ENCODE measurements around the gene SIGLEC14. TPM values are rescaled to one million over a fixed set of nuclear protein-coding genes. Genes with fewer than 3 reads are reported as not detected.
"Not testable (repeated sequence)": the region's sequence is repeated elsewhere in the genome, so short reads cannot be mapped to it uniquely, and the experiment has no call there.

SIGLEC14 gene
- polyA plus RNA-seq, 3 donors from 2014 or later, result 0.12 to 1.9 (median 0.99) TPM

DNA sequence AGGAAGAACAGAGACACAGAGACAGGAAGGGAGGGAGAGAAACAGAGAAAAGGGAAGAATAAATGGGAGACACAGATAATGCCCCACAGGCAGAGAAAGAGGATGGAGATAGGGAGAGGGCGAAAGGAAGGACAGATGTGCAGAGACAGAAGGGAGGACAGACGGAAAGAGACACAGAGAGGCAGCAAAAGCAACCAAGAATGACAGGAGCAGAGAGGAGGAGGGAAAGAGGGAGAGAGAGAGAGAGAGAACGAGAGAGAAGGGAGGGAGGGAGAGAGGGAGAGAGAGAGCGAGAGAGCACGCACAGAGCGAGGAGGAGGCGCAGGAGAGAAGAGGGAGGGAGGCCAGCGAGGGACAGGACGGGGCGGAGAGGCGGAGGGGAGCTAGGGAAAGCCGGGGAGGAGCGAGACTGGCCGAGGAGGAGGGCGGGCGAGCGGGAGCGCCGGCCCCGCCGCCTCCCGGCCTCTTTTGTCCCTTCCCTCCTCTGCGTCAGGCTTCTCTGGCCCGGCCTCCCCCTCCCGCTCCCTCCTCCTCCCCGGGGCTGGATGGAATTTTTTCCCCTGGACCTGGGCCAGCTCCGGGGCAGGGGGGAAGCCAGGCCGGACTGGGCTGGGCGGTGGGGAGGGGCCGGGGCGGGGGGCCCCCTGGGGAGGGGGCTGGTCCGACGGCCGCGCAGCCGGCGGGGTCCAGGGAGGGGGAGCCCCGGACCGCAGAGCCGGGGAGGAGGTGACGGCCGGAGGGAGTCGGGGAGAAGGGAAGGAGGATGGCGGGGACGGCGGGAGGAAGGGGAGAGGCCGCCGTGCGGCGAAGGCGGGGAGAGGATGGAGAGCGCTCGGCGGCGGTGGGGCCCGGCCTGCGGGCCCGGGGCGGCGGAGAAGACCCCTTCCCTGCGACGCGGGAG is 42.3 kb upstream of the SIGLEC14 start:
- no peak for DNase-seq
- H3K27me3 Mint-ChIP-seq (ENCODE audit: low read depth in 3 of 3), result peaks cover 14 to 36% (median 23%) of the 10 kb centered on the region in 3 donors
- H3K27ac Mint-ChIP-seq, result peak overlapping the region in 2 of 6 donors; percentile 26 to 31
- peaks cover 0 to 7% (median under 1%) of the 10 kb centered on the region in 6 donors for H3K9me3 Mint-ChIP-seq
- peaks cover 7 to 15% of the 10 kb centered on the region in 2 donors for H3K4me1 Mint-ChIP-seq
- peaks cover 4 to 8% (median 4%) of the 10 kb centered on the region in 3 donors for H3K36me3 Mint-ChIP-seq
- H3K4me3 Mint-ChIP-seq, result peak overlapping the region; percentile 3 to 79 (median 63)

DNA sequence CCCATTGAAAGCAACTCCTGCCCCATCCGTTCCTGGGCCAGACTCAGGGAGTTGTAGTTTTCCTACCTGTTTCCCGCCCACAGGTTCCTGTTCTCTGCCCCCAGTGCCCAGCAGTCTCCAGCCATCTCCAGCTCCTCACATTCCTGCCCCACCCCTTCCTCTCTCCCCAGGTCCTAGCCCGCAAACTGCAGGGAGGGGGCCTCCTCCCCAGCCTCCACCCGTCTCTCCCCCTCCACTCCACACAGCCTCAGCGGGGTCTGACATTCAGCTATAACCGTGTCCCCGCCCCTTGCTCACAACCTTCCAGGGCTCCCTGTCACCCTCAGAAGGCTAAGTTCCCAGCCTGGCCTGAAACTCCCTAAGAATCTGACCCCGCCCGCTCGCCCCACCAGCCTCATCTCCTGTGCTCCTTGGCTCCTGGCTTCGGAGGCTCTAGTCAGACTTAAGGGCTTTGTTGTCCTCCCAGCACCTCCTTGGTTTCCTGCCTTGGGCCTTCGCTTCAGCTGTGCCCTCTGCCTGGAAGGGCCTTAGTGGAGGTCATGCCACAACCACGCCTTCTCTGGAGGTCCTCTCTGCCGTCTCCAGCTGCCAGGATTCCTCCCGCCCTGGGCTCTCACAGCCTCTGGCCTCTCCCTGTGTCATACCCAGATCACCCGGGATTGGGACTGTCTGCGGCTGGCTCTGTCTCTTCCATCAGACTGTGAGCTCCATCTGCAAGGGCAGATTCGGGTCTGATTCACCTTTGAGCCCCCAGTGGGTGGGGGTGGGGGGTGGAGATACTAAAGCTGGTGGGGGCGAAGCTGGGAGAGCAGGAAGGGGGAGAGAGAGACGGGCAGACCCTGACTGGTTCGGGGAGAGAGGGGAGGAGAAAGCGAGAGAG is 41.4 kb upstream of the SIGLEC14 start:
- H3K9me3 Mint-ChIP-seq, result peaks cover 0 to 7% (median under 1%) of the 10 kb centered on the region in 6 donors
- H3K4me3 Mint-ChIP-seq, result peak overlapping the region; percentile 3 to 79 (median 63)
- H3K27ac Mint-ChIP-seq, result no peak overlapping the region
- H3K4me1 Mint-ChIP-seq, result peaks cover 7 to 15% of the 10 kb centered on the region in 2 donors
- H3K36me3 Mint-ChIP-seq, result peaks cover 4 to 7% (median 4%) of the 10 kb centered on the region in 3 donors
- no peak for DNase-seq
- H3K27me3 Mint-ChIP-seq (ENCODE audit: low read depth in 3 of 3), result peaks cover 14 to 36% (median 23%) of the 10 kb centered on the region in 3 donors

DNA sequence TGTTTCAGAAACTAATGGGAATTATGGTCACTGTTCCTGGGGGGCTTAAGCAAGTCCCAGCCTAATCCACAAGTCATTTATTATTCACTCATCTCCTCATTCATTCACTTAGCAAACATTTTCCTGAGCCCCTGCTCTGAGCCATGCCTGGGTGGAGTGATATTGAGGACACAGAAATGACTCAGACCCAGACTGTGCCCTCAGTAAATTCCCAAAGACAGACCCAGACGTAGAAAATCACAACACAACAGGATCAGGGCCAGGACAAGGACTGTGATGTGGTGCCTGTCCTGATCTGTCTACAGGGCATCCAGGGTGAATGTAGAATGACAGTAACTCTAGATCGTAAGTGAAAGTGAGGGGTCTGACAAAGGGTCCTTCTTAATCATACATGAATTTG is 39.5 kb upstream of the SIGLEC14 start:
- DNase-seq, result no peak
- no peak overlapping the region for H3K27ac Mint-ChIP-seq
- H3K4me1 Mint-ChIP-seq, result peaks cover 7 to 12% of the 10 kb centered on the region in 2 donors
- no peak overlapping the region for H3K4me3 Mint-ChIP-seq
- H3K9me3 Mint-ChIP-seq, result peaks cover 0 to 7% (median under 1%) of the 10 kb centered on the region in 6 donors
- H3K36me3 Mint-ChIP-seq, result peaks cover 3 to 4% (median 4%) of the 10 kb centered on the region in 3 donors
- peaks cover 13 to 36% (median 19%) of the 10 kb centered on the region in 3 donors for H3K27me3 Mint-ChIP-seq (ENCODE audit: low read depth in 3 of 3)

DNA sequence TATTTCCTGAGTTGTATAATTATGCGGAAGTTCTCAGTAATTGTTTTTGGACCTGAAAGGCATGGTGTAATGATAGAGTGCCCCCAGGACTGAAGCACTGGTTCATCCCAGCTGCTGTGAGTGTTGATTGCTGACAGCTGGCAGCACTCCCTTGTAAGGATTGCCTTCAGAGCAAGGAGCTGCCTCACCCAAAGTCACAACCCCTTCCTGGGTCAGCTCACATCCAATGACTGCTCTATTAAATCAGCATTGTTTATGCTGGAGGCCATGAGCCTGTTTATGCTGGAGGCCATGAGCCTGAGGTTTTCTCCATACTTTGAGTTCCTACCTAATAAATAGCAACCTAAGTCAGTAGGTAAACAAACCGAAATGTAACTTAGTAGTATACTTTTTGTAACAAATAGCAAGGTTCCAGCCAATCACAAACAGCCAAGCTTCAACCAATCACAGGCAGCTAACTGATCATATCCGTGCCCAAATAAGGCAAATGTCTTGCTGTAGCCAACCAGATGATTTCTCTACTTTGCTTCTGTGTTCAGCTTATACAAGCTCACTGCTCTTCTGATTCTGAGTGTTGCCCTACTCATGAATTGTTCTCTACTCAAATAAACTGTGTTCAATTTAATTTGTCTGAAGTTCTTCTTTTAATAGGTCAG is 34.8 kb upstream of the SIGLEC14 start:
- Mint-ChIP-seq H3K9me3 (peaks cover 0 to 7% (median 5%) of the 10 kb centered on the region in 6 donors), H3K4me3 (no peak overlapping the region), H3K4me1 (peaks cover 10 to 14% of the 10 kb centered on the region in 2 donors), H3K27ac (no peak overlapping the region), H3K27me3 (ENCODE audit: low read depth in 3 of 3) (peaks cover 7 to 16% (median 10%) of the 10 kb centered on the region in 3 donors), H3K36me3 (no peaks in the 10 kb centered on the region)
- DNase-seq, result no peak

DNA sequence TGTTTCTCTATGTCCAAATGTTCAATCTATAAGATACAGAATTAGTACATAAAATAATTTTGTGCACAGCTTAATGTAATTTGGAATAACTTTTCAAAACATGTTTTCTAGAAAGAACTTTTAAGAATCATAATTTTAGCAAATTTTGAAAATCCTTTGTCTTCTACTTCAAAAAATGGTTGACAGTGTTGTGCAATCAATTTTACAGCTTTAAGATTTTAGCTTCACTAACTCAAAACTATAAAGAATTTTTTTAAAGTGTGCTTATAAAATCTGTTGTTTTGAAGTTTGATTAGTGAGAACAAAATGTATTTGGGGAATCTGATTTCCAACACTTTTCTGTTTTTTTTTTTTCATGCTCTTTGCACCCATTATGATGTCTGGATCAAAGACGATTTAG is 33.8 kb upstream of the SIGLEC14 start:
- Mint-ChIP-seq H3K27me3 (ENCODE audit: low read depth in 3 of 3) (peaks cover 8 to 11% (median 11%) of the 10 kb centered on the region in 3 donors), H3K36me3 (no peaks in the 10 kb centered on the region), H3K27ac (no peak overlapping the region), H3K4me3 (no peak overlapping the region), H3K4me1 (peaks cover 17% of the 10 kb centered on the region in 2 donors), H3K9me3 (peaks cover 0 to 11% (median 7%) of the 10 kb centered on the region in 6 donors)
- no peak for DNase-seq

DNA sequence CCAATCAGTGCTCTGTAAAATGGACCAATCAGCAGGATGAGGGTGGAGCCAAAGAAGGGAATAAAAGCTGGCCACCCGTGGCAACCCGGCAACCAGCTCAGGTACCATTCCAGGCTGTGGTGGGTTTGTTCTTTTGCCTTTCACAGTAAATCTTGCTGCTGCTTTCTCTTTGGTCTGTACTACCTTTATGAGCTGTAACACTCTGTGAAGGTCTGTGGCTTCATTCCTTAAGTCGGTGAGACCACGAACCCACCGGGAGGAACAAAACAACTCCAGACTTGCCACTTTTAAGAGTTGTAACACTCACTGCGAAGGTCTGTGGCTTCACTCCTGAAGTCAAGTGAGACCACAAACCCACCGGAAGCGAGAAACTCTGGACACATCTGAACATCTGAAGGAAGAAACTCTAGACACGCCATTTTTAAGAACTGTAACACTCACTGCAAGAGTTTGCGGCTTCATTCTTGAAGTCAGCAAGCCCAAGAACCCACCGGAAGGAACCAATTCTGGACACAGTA is 30.0 kb upstream of the SIGLEC14 start:
- DNase-seq, result peak; percentile 17 to 43 (median 40)
- H3K4me3 Mint-ChIP-seq, result peak overlapping the region in 4 of 5 donors; percentile 11 to 69 (median 58)
- H3K27me3 Mint-ChIP-seq (ENCODE audit: low read depth in 3 of 3), result peaks cover 8 to 10% (median 8%) of the 10 kb centered on the region in 3 donors
- peaks cover 17% of the 10 kb centered on the region in 2 donors for H3K4me1 Mint-ChIP-seq
- peak overlapping the region in 4 of 6 donors; percentile 31 to 76 (median 52) for H3K27ac Mint-ChIP-seq
- H3K36me3 Mint-ChIP-seq, result no peaks in the 10 kb centered on the region
- H3K9me3 Mint-ChIP-seq, result peaks cover 0 to 14% (median 5%) of the 10 kb centered on the region in 6 donors

DNA sequence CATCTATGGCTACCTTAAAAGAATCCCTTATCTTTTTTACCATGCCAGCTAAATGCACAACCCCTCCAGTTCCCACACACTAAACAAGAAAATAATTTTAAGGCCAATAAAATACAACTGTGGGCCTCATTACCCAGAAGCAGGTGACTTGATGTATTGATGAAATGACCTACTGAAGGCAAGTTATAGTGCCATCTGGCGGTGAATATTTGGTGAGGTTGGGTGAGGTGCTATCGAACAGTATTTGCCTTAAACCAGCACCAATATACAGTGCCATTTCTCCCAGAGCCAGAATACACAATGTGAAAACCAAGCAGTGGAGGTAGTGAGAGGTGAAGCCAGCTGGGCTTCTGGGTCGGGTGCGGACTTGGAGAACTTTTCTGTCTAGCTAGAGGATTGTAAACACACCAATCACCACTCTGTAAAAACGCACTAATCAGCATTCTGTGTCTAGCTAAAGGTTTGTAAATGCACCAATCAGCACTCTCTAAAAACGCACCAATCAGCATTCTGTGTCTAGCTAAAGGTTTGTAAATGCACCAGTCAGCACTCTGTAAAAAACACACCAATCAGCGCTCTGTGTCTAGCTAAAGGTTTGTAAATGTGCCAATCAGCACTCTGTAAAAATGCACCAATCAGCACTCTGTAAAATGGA is 29.4 kb upstream of the SIGLEC14 start:
- peak overlapping the region in 2 of 5 donors; percentile 11 to 69 for H3K4me3 Mint-ChIP-seq
- not testable (repeated sequence) for H3K27me3 Mint-ChIP-seq (ENCODE audit: low read depth in 3 of 3); DNase-seq; H3K36me3 Mint-ChIP-seq
- H3K27ac Mint-ChIP-seq, result peak overlapping the region in 2 of 6 donors; percentile 50 to 76
- peaks cover 17% of the 10 kb centered on the region in 2 donors for H3K4me1 Mint-ChIP-seq
- H3K9me3 Mint-ChIP-seq, result peaks cover 0 to 14% (median 5%) of the 10 kb centered on the region in 6 donors

DNA sequence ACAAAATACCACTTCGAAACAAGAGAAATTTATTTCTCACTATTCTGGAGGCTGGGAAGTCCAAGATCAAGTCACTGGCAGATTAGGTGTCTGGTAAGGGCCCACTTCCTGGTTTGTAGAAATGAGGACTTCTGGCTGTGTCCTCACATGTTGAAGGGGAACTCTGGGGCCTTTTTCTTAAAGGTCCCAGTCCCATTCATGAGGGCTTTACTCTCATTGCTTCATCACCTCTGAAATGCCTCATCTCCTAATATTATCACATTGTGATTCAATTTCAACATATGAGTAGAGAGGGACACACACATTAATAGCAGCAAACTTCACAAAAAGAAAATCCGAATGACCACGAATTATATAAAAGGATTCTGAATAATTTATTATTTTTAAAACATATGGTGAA is 21.6 kb upstream of the SIGLEC14 start:
- no peaks in the 10 kb centered on the region for H3K36me3 Mint-ChIP-seq
- H3K4me3 Mint-ChIP-seq, result no peak overlapping the region
- H3K4me1 Mint-ChIP-seq, result no peaks in the 10 kb centered on the region
- no peak for DNase-seq
- H3K27ac Mint-ChIP-seq, result no peak overlapping the region
- peaks cover 4 to 17% (median 11%) of the 10 kb centered on the region in 3 donors for H3K27me3 Mint-ChIP-seq (ENCODE audit: low read depth in 3 of 3)
- no peaks in the 10 kb centered on the region for H3K9me3 Mint-ChIP-seq

DNA sequence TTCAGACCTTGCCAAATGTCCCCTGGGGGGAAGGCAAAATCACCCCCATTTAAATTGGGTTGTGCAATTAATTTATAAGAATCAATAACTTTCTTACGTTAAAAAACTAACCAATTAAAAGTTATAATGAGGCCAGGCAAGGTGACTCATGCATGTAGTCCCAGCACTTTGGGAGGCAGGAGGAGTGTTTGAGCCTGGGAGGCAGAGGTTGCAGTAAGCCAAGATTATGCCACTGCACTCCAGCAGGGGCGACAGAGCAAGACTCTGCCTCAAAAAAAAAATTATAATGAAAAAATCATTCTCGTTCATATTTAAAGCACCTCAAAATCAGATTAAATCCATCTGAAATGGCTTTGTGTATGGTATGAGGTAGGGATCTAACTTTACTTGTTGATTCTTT is 18.4 kb upstream of the SIGLEC14 start:
- Mint-ChIP-seq H3K4me3 (no peak overlapping the region), H3K27me3 (ENCODE audit: low read depth in 3 of 3) (peaks cover 10 to 25% (median 12%) of the 10 kb centered on the region in 3 donors)

DNA sequence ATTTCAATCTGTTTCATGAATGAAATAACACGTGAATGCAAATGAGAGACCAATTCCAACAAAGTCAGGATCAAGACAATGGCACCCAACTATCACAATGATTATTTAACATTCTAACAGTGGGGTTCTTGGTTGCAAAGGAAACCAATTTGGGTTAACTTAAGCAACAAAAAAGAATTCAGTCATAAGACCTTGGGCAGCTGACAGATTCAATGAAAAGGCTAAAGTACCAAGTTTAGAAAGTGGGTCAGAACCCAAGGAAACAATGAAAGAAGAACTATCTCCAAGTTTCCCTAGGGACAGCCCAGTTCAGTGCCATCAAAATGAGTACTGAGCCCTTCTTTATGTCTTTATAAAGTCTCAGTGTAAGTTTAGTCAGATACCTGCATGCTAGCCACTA is 17.5 kb upstream of the SIGLEC14 start:
- Mint-ChIP-seq H3K4me3 (no peak overlapping the region), H3K27me3 (ENCODE audit: low read depth in 3 of 3) (peaks cover 8 to 25% (median 9%) of the 10 kb centered on the region in 3 donors), H3K4me1 (no peaks in the 10 kb centered on the region), H3K27ac (no peak overlapping the region), H3K9me3 (no peaks in the 10 kb centered on the region), H3K36me3 (no peaks in the 10 kb centered on the region)
- DNase-seq, result no peak

More for the DNA sequence above, 18.4 kb upstream of the SIGLEC14 start:
- Mint-ChIP-seq H3K4me1 (no peaks in the 10 kb centered on the region), H3K9me3 (no peaks in the 10 kb centered on the region), H3K36me3 (no peaks in the 10 kb centered on the region), H3K27ac (no peak overlapping the region)
- DNase-seq, result no peak

DNA sequence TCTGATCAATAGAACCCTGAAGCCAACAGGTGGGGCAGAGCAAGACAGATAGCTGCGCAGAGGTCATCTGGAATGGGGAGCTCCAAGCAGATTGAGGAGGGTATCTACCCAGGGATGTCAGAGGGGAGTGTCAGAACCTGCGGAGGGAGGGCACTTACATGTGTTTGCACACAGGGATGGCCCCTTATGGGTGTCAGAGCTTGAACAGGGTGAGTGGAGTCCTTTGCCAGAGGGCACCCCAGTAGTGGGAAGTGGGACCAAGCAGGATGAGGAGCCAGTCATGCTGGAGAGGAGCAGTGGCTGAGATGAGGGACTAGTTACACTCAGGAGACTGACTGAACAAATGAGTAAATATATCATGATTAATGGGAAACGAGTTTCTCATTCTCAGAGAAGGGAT is 17.0 kb upstream of the SIGLEC14 start:
- no peaks in the 10 kb centered on the region for H3K4me1 Mint-ChIP-seq
- no peaks in the 10 kb centered on the region for H3K36me3 Mint-ChIP-seq
- no peak overlapping the region for H3K27ac Mint-ChIP-seq
- DNase-seq, result no peak
- H3K4me3 Mint-ChIP-seq, result no peak overlapping the region
- H3K9me3 Mint-ChIP-seq, result no peaks in the 10 kb centered on the region
- peaks cover 8 to 26% (median 9%) of the 10 kb centered on the region in 3 donors for H3K27me3 Mint-ChIP-seq (ENCODE audit: low read depth in 3 of 3)

DNA sequence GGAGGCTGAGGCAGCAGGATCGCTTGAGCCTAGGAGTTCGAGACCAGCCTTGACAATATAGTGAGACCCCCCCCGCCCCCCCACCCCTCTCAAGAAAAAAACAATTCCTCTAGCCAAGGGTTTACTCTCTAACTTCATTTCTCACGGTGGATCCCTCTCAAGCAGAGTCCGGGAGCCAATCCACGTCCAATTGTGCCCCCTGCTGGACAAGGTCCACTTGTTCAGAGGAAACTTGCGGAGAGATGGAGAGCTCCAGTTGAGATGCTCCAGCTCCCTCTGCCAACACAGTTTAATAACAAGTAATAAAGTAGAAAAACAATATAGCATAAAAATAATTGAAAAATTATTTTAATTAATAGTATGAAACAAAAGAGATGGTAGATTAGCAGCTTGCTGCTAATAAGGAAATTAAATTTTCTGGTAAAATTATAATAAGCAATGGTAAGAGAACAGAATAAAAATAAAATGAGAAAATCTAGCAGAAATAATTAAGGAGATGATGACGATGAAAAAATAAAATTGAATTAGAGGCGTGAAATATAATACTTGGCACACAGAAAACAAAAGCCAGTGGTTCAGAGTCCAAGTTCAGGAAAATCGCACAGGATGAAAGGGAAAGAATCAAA is 14.5 kb upstream of the SIGLEC14 start:
- Mint-ChIP-seq H3K27ac (no peak overlapping the region), H3K27me3 (ENCODE audit: low read depth in 3 of 3) (peaks cover 6 to 25% (median 9%) of the 10 kb centered on the region in 3 donors), H3K4me1 (peaks cover 5 to 6% of the 10 kb centered on the region in 2 donors), H3K9me3 (no peaks in the 10 kb centered on the region), H3K4me3 (no peak overlapping the region), H3K36me3 (no peaks in the 10 kb centered on the region)
- peak in 2 of 3 donors; percentile 9 to 20 for DNase-seq

Measured in immature natural killer cell (primary cell).